B cell (primary cell): ENCODE results near the gene SART3. TPM values are rescaled to one million over a fixed set of nuclear protein-coding genes. Genes with fewer than 3 reads are reported as not detected.

Experiments
- ATAC-seq: fragments of 200-7000 bp; cut with Tn5 transposase; one replicate; pipeline ENCODE4 v1.10.0; 2021; ENCODE audit warnings: low read depth, mild to moderate bottlenecking, moderate number of reproducible peaks, moderate library complexity
- CTCF ChIA-PET: fragments of 350-600 bp; sonication (Branson Sonifier 250); formaldehyde crosslinking; loops from one replicate; lab custom pipeline; 2021; ENCODE audit warnings: antibody characterized with exemption, inconsistent platforms; lab: Charles Lee
- POLR2A ChIA-PET: fragments of 350-600 bp; sonication (Branson Sonifier 250); formaldehyde crosslinking; loops from one replicate; lab custom pipeline; 2021; ENCODE audit warnings: antibody characterized with exemption; lab: Charles Lee
- DNase-seq: peaks from one replicate; pipeline ENCODE4 v3.0.0; 2013
- H2AFZ ChIP-seq: 2 replicates; pipeline ENCODE4 v1.6.1; 2012; ENCODE audit warnings: mild to moderate bottlenecking, low read depth, low read length; ENCODE audit not compliant: insufficient read depth, poor library complexity, severe bottlenecking
- H3K27ac ChIP-seq, 2 donors: 1 replicate in 1 of 2; 2 replicates in 1 of 2; pipeline ENCODE4 v1.5.1; 2012 to 2013; ENCODE audit warnings: low read length in 2 of 2, mild to moderate bottlenecking in 2 of 2, moderate library complexity in 1 of 2
- H3K27me3 ChIP-seq, 4 experiments: fragments of 200-600 bp in 1 of 4; sonication (generic) in 1 of 4; replicated peaks in 1 of 4; 1 replicate in 2 of 4; 2 replicates in 2 of 4; pipeline versions ENCODE4 v1.6.1 to v1.7.0; 2013 to 2016; ENCODE audit warnings: low read length in 3 of 4, mild to moderate bottlenecking in 2 of 4, mixed read lengths in 1 of 4, moderate library complexity in 1 of 4; ENCODE audit not compliant: insufficient read depth in 4 of 4, control insufficient read depth in 3 of 4; ENCODE audit errors: control extremely low read depth in 1 of 4
- H3K36me3 ChIP-seq, 2 experiments: replicated peaks in 1 of 2; 1 replicate in 1 of 2; 2 replicates in 1 of 2; pipeline versions ENCODE4 v1.6.1 to v1.7.1; 2013; ENCODE audit warnings: low read length in 1 of 2; ENCODE audit not compliant: insufficient read depth in 2 of 2, control insufficient read depth in 1 of 2; ENCODE audit errors: control extremely low read depth in 1 of 2, extremely low read depth in 1 of 2
- H3K4me1 ChIP-seq, 2 donors: fragments of 200-600 bp in 1 of 2; sonication (generic) in 1 of 2; 1 replicate in 1 of 2; 2 replicates in 1 of 2; pipeline versions ENCODE4 v1.5.1 to v1.6.1; 2013 to 2017; ENCODE audit warnings: low read length in 2 of 2; ENCODE audit not compliant: control insufficient read depth in 2 of 2, insufficient read depth in 2 of 2
- H3K4me2 ChIP-seq: replicated peaks from 2 replicates; pipeline ENCODE3; 2012; ENCODE audit warnings: mild to moderate bottlenecking, low read depth, low read length; ENCODE audit not compliant: poor library complexity, severe bottlenecking
- H3K4me3 ChIP-seq, 5 experiments: fragments of 200-600 bp in 1 of 5; sonication (generic) in 1 of 5; 1 replicate in 3 of 5; 2 replicates in 2 of 5; pipeline versions ENCODE4 v1.5.1 to v1.7.0; 2011 to 2016; ENCODE audit warnings: low read length in 4 of 5, mild to moderate bottlenecking in 4 of 5, low read depth in 2 of 5, control low read depth in 1 of 5, moderate library complexity in 1 of 5; ENCODE audit not compliant: insufficient read depth in 1 of 5; ENCODE audit errors: control extremely low read depth in 1 of 5, extremely low read depth in 1 of 5
- H3K79me2 ChIP-seq: fragments of 200-600 bp; sonication (generic); one replicate; pipeline ENCODE4 v1.6.0; 2016; ENCODE audit warnings: low read length; ENCODE audit not compliant: control insufficient read depth, insufficient read depth
- H3K9ac ChIP-seq: fragments of 200-600 bp; sonication (generic); 2 replicates; pipeline ENCODE4 v1.6.1; 2017; ENCODE audit warnings: mild to moderate bottlenecking, low read length, moderate library complexity
- H3K9me3 ChIP-seq, 3 donors: one replicate each; pipeline versions ENCODE4 v1.6.1 to v1.7.1; 2013; ENCODE audit warnings: low read length in 2 of 3; ENCODE audit not compliant: control insufficient read depth in 2 of 3, insufficient read depth in 1 of 3; ENCODE audit errors: control extremely low read depth in 1 of 3
- H4K20me1 ChIP-seq: 2 replicates; pipeline ENCODE4 v1.6.0; 2012; ENCODE audit warnings: mild to moderate bottlenecking, low read length; ENCODE audit not compliant: insufficient read depth, control insufficient read depth, poor library complexity, severe bottlenecking
- H3K27ac Mint-ChIP-seq: one replicate; pipeline ENCODE4 v1.8.0; 2021; ENCODE audit warnings: mixed read lengths
- H3K27me3 Mint-ChIP-seq: one replicate; pipeline ENCODE4 v1.8.0; 2021; ENCODE audit warnings: mixed read lengths
- H3K4me1 Mint-ChIP-seq: one replicate; pipeline ENCODE4 v1.8.0; 2021; ENCODE audit warnings: mixed read lengths
- H3K4me3 Mint-ChIP-seq: one replicate; pipeline ENCODE4 v1.8.0; 2021; ENCODE audit warnings: mixed read lengths
- H3K9me3 Mint-ChIP-seq: one replicate; pipeline ENCODE4 v1.8.0; 2022; ENCODE audit warnings: mixed read lengths; ENCODE audit not compliant: insufficient read depth
- EZH2 ChIP-seq: IDR thresholded peaks from 2 replicates; pipeline ENCODE4 v1.6.1; 2012; ENCODE audit warnings: borderline replicate concordance, low read depth, mild to moderate bottlenecking, moderate library complexity, low read length; ENCODE audit not compliant: insufficient read depth, poor library complexity, severe bottlenecking
- WGBS: methylation state at CpG from one replicate; pipeline ENCODE4 v1.1.5; 2013; ENCODE audit warnings: missing lambda C conversion rate; ENCODE audit not compliant: insufficient coverage; 5-methylcytosine and 5-hydroxymethylcytosine counted together
- intact Hi-C: fragments of 100-400 bp; cut with micrococcal nuclease; formaldehyde crosslinking; loops from one replicate; pipeline ENCODE4 v1.10.0; 2022
- polyA plus RNA-seq: library from polyadenylated mRNA; depleted of rRNA; stranded (reverse); fragments of >200 nt; gene quantifications from 2 replicates; pipeline ENCODE4 v1.2.3, GENCODE V29; 2012
- total RNA-seq, 2 donors: library from RNA; stranded (reverse); fragments of 120-200 nt in 1 of 2; gene quantifications; 1 replicate in 1 of 2; 2 replicates in 1 of 2; pipeline versions ENCODE4 v1.2.3 to v1.2.4, GENCODE V29; 2013 to 2022
- TF ChIP-seq, protein P1 (sequence below): fragments of 200-600 bp; IDR thresholded peaks from one replicate; pipeline ENCODE4 v1.8.0; 2022; ENCODE audit warnings: antibody characterized with exemption, mild to moderate bottlenecking

SART3 gene
- total and polyA plus RNA-seq, 2 donors (not counting 1 experiment from before 2014, with no cell fraction given) = 24.1 to 131 TPM

DNA sequence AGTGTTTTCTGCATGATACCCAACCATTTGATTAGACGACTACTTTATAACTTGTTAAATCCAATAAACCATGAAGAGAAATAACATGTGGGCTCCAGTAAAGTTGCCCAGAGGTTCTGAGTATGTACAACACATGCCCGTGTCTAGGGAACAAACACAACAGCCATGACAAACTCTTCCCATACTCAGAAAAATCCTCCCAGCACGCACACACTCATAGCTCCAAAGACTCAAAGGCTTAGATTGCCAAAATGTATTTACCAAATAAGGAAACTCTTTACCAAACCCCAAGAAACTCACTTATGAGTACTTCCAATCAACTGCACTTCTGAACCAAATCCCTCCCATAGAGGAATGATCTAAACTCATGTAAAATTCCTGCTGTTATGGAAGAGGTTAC, 17.3 kb downstream of the SART3 start:
- H3K79me2 ChIP-seq = peaks cover 81% of the 10 kb centered on the region
- peaks cover 0 to 16% of the 10 kb centered on the region in 2 donors for H3K4me1 ChIP-seq
- Mint-ChIP-seq H3K27me3 (no peaks in the 10 kb centered on the region), H3K9me3 (no peaks in the 10 kb centered on the region), H3K4me3 (no peak overlapping the region), H3K4me1 (peaks cover 23% of the 10 kb centered on the region), H3K27ac (peak overlapping the region; percentile 77)
- peaks cover 9 to 74% of the 10 kb centered on the region in 2 experiments for H3K36me3 ChIP-seq
- peaks cover 0 to 5% (median 0%) of the 10 kb centered on the region in 3 donors for H3K9me3 ChIP-seq
- H3K4me3 ChIP-seq = no peak overlapping the region
- H3K27ac ChIP-seq = peak overlapping the region in 1 of 2 donors; percentile 22
- no peak overlapping the region for H3K4me2 ChIP-seq
- DNase-seq = no peak
- intact Hi-C loops = no loop called here
- no peaks in the 10 kb centered on the region for H3K27me3 ChIP-seq
- ChIA-PET CTCF (no interaction called here), POLR2A (no interaction called here)
- no peak overlapping the region for H2AFZ ChIP-seq
- peaks cover 46% of the 10 kb centered on the region for H4K20me1 ChIP-seq
- TF ChIP-seq, protein P1, sequence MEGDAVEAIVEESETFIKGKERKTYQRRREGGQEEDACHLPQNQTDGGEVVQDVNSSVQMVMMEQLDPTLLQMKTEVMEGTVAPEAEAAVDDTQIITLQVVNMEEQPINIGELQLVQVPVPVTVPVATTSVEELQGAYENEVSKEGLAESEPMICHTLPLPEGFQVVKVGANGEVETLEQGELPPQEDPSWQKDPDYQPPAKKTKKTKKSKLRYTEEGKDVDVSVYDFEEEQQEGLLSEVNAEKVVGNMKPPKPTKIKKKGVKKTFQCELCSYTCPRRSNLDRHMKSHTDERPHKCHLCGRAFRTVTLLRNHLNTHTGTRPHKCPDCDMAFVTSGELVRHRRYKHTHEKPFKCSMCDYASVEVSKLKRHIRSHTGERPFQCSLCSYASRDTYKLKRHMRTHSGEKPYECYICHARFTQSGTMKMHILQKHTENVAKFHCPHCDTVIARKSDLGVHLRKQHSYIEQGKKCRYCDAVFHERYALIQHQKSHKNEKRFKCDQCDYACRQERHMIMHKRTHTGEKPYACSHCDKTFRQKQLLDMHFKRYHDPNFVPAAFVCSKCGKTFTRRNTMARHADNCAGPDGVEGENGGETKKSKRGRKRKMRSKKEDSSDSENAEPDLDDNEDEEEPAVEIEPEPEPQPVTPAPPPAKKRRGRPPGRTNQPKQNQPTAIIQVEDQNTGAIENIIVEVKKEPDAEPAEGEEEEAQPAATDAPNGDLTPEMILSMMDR = no peak
- no peak for TF ChIP-seq EZH2
- WGBS = 100% methylated on average over 3 of the region's 3 CpGs
- ATAC-seq = no peak
- no peak overlapping the region for H3K9ac ChIP-seq

DNA sequence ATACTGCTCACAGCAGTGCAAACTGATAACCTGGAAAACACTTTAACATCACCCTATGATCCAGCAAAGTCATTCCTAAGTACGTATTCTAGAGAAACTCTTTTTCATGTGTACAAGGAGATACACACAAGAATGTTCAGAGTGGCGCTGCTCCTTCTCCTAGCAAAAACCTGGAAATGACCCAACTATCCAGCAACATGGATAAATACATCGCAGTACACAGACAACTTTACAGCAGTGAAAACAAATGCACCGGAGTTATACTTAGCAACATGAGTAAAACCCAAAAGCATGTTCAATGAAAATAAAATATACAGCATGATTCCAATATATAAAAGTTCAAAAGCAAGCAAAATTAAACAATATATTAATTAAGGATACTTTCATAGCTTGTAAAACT, 18.7 kb downstream of the SART3 start:
- 94% methylated on average over 2 of the region's 4 CpGs for WGBS
- ChIA-PET POLR2A (no interaction called here), CTCF (no interaction called here)
- intact Hi-C loops = no loop called here
- Histone ChIP-seq H3K36me3 (peaks cover 9 to 74% of the 10 kb centered on the region in 2 experiments), H3K27ac (peak overlapping the region in 1 of 2 donors; percentile 29), H3K4me3 (no peak overlapping the region), H3K9me3 (peaks cover 0 to 5% (median 0%) of the 10 kb centered on the region in 3 donors), H4K20me1 (peaks cover 43% of the 10 kb centered on the region), H3K79me2 (peaks cover 67% of the 10 kb centered on the region), H3K9ac (no peak overlapping the region), H2AFZ (no peak overlapping the region), H3K4me2 (no peak overlapping the region), H3K27me3 (no peaks in the 10 kb centered on the region), H3K4me1 (peaks cover 0 to 16% of the 10 kb centered on the region in 2 donors)
- Mint-ChIP-seq H3K9me3 (no peaks in the 10 kb centered on the region), H3K27ac (peak overlapping the region; percentile 74), H3K27me3 (no peaks in the 10 kb centered on the region), H3K4me1 (peaks cover 19% of the 10 kb centered on the region), H3K4me3 (peak overlapping the region; percentile 29)
- ATAC-seq = no peak
- DNase-seq = no peak
- TF ChIP-seq, protein P1 = no peak
- no peak for TF ChIP-seq EZH2
